HepG2 (cell line): ENCODE data around the gene CABLES2. TPM values are rescaled to one million over a fixed set of nuclear protein-coding genes. Genes with fewer than 3 reads are reported as not detected.

ENCODE experiments used
- ARHGAP35 ChIP-seq: sonication (generic); formaldehyde crosslinking; IDR thresholded peaks from 2 replicates; pipeline ENCODE4 v1.9.0; 2022; ENCODE audit warnings: mild to moderate bottlenecking, inconsistent platforms, moderate library complexity, missing genetic modification reagents, borderline replicate concordance
- EED ChIP-seq: sonication (generic); formaldehyde crosslinking; IDR thresholded peaks from 2 replicates; pipeline ENCODE4 v1.5.0; 2020; ENCODE audit warnings: mild to moderate bottlenecking, missing genetic modification reagents
- HIC2 ChIP-seq: sonication (generic); formaldehyde crosslinking; IDR thresholded peaks from 2 replicates; pipeline ENCODE4 v1.9.0; 2022; ENCODE audit warnings: low read depth, missing genetic modification reagents
- HNRNPK ChIP-seq: fragments of 200-400 bp; formaldehyde crosslinking; IDR thresholded peaks from 2 replicates; pipeline ENCODE4 v1.6.1; 2018; ENCODE audit warnings: low read length, low read depth, moderate library complexity, mild to moderate bottlenecking; ENCODE audit not compliant: poor library complexity, severe bottlenecking
- KAT2B ChIP-seq: fragments of 150-350 bp; IDR thresholded peaks from 2 replicates; pipeline ENCODE4 v1.6.1; 2014; ENCODE audit warnings: low read depth, low read length, borderline replicate concordance
- MAZ ChIP-seq, 2 experiments: sonication (generic) in 1 of 2; formaldehyde crosslinking in 1 of 2; IDR thresholded peaks; 2 replicates each; pipeline versions ENCODE4 v1.5.0 to v1.6.1; 2012 to 2020; ENCODE audit warnings: low read depth in 2 of 2, mild to moderate bottlenecking in 2 of 2, borderline replicate concordance in 1 of 2, improper control_type of control experiment in 1 of 2, low read length in 1 of 2, missing genetic modification reagents in 1 of 2, moderate library complexity in 1 of 2
- NFATC3 ChIP-seq: sonication (generic); formaldehyde crosslinking; IDR thresholded peaks from 2 replicates; pipeline ENCODE4 v1.5.1; 2020; ENCODE audit warnings: mild to moderate bottlenecking, missing genetic modification reagents
- NFE2L2 ChIP-seq: fragments of 150-350 bp; IDR thresholded peaks from 2 replicates; pipeline ENCODE4 v1.6.1; 2014; ENCODE audit warnings: low read length
- PRPF4 ChIP-seq: fragments of 200-400 bp; formaldehyde crosslinking; IDR thresholded peaks from 2 replicates; pipeline ENCODE4 v1.6.1; 2016; ENCODE audit warnings: low read length, low read depth; ENCODE audit not compliant: poor library complexity, severe bottlenecking
- RFXAP ChIP-seq: sonication (generic); formaldehyde crosslinking; IDR thresholded peaks from 2 replicates; pipeline ENCODE4 v1.4.0; 2020; ENCODE audit warnings: missing genetic modification reagents, borderline replicate concordance
- RNF2 ChIP-seq: fragments of 450-650 bp; conservative IDR thresholded peaks from 2 replicates; pipeline ENCODE4 v1.6.1; 2016; ENCODE audit warnings: low read depth
- TEAD3 ChIP-seq: optimal IDR thresholded peaks from 2 replicates; pipeline ENCODE3; 2016; ENCODE audit warnings: borderline replicate concordance
- TOPORS ChIP-seq: sonication (generic); formaldehyde crosslinking; IDR thresholded peaks from 2 replicates; pipeline ENCODE4 v1.8.0; 2023; ENCODE audit warnings: mild to moderate bottlenecking, missing genetic modification reagents
- ZFP41 ChIP-seq: sonication (generic); formaldehyde crosslinking; IDR thresholded peaks from 2 replicates; pipeline ENCODE4 v1.4.0; 2020; ENCODE audit warnings: mild to moderate bottlenecking, missing genetic modification reagents, borderline replicate concordance
- ZNF136 ChIP-seq: sonication (generic); formaldehyde crosslinking; IDR thresholded peaks from 2 replicates; pipeline ENCODE4 v1.8.1; 2022; ENCODE audit warnings: low read depth, mild to moderate bottlenecking, moderate library complexity, missing genetic modification reagents
- ZNF672 ChIP-seq: sonication (generic); formaldehyde crosslinking; IDR thresholded peaks from 2 replicates; pipeline ENCODE4 v1.8.1; 2022; ENCODE audit warnings: missing genetic modification reagents
- ZNF746 ChIP-seq: sonication (generic); formaldehyde crosslinking; IDR thresholded peaks from 2 replicates; pipeline ENCODE4 v1.8.0; 2022; ENCODE audit warnings: mild to moderate bottlenecking, missing genetic modification reagents
- ZNF839 ChIP-seq: sonication (generic); formaldehyde crosslinking; IDR thresholded peaks from 2 replicates; pipeline ENCODE4 v1.4.0; 2020; ENCODE audit warnings: missing genetic modification reagents, mild to moderate bottlenecking, borderline replicate concordance
- ZNF891 ChIP-seq: sonication (generic); formaldehyde crosslinking; IDR thresholded peaks from 2 replicates; pipeline ENCODE4 v1.5.0; 2020; ENCODE audit warnings: mild to moderate bottlenecking, missing genetic modification reagents
- polyA plus RNA-seq, 8 experiments: library from polyadenylated mRNA; depleted of rRNA in 3 of 8; stranded (reverse) in 7 of 8; unstranded in 1 of 8; fragments of >200 nt; fragmentation: Illumina TruSeq in 4 of 8; extraction: Trizol in 4 of 8; gene quantifications; 2 replicates each; pipeline versions ENCODE4 v1.2.1 to v1.2.3, GENCODE V29; 2011 to 2016; ENCODE audit warnings: low read depth in 4 of 8, missing spikeins in 1 of 8, mixed read lengths in 1 of 8; ENCODE audit not compliant: insufficient read depth in 1 of 8
- total RNA-seq, 5 experiments: library from RNA; depleted of rRNA; stranded (reverse); fragments of >200 nt; fragmentation: Illumina TruSeq; extraction: Trizol; gene quantifications; 2 replicates each; pipeline ENCODE4 v1.2.3, GENCODE V29; 2016; ENCODE audit warnings: low read depth in 1 of 5
- TF ChIP-seq, protein P1 (sequence below): sonication (generic); formaldehyde crosslinking; IDR thresholded peaks from 2 replicates; pipeline ENCODE4 v1.4.0; 2020; ENCODE audit warnings: mild to moderate bottlenecking, missing genetic modification reagents
- TF ChIP-seq, protein P2 (sequence below): sonication (generic); formaldehyde crosslinking; IDR thresholded peaks from 2 replicates; pipeline ENCODE4 v1.8.0; 2022; ENCODE audit warnings: missing genetic modification reagents, mild to moderate bottlenecking, borderline replicate concordance
- TF ChIP-seq, protein P3 (sequence below): sonication (generic); formaldehyde crosslinking; IDR thresholded peaks from 2 replicates; pipeline ENCODE4 v1.5.1; 2020; ENCODE audit warnings: mild to moderate bottlenecking, missing genetic modification reagents, moderate library complexity

The CABLES2 gene
- total and polyA plus RNA-seq, 2 of the 13 experiments (the other 11 are each of a cell fraction or from before 2014, with no cell fraction given), result 5.2 to 9.7 TPM

- TF ChIP-seq RNF2, result peak; percentile 96
- TF ChIP-seq EED (CRISPR knock-in tag), result peak; percentile 93; the same call in 1 of the 2 replicates
- peak; percentile 30 for TF ChIP-seq PRPF4
- no peak for TF ChIP-seq MAZ (IDR thresholded peaks at IDR 0.05; ENCODE audit: borderline replicate concordance, low read depth, low read length)
- peak; percentile 70 for TF ChIP-seq MAZ (CRISPR knock-in tag; IDR thresholded peaks at IDR 0.05; ENCODE audit: low read depth)
- peak; percentile 47 for TF ChIP-seq ZNF746
- TF ChIP-seq TOPORS (CRISPR knock-in tag), result no peak
- TF ChIP-seq KAT2B, result no peak
- TF ChIP-seq NFE2L2, result no peak
- TF ChIP-seq ZNF136 (CRISPR knock-in tag), result peak; percentile 81
- 0 out of 2 replicates have a peak, but pooled peaks have one; percentile 52 for TF ChIP-seq ZNF672 (CRISPR knock-in tag)
- TF ChIP-seq ZNF839 (CRISPR knock-in tag), result no peak
- TF ChIP-seq ZNF891 (CRISPR knock-in tag), result peak; percentile 79
- TF ChIP-seq RFXAP (CRISPR knock-in tag), result no peak
- peak; percentile 56; the same call in 1 of the 2 replicates for TF ChIP-seq HIC2 (CRISPR knock-in tag)
- TF ChIP-seq NFATC3 (CRISPR knock-in tag), result no peak
- peak; percentile 51 for TF ChIP-seq TEAD3 (CRISPR knock-in tag)
- TF ChIP-seq, protein P1, sequence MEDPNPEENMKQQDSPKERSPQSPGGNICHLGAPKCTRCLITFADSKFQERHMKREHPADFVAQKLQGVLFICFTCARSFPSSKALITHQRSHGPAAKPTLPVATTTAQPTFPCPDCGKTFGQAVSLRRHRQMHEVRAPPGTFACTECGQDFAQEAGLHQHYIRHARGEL (CRISPR knock-in tag), result peak; percentile 76; the same call in 1 of the 2 replicates
- TF ChIP-seq ZFP41 (CRISPR knock-in tag), result no peak; the same call in 1 of the 2 replicates
- TF ChIP-seq ARHGAP35, result peak; percentile 97
- TF ChIP-seq, protein P2, sequence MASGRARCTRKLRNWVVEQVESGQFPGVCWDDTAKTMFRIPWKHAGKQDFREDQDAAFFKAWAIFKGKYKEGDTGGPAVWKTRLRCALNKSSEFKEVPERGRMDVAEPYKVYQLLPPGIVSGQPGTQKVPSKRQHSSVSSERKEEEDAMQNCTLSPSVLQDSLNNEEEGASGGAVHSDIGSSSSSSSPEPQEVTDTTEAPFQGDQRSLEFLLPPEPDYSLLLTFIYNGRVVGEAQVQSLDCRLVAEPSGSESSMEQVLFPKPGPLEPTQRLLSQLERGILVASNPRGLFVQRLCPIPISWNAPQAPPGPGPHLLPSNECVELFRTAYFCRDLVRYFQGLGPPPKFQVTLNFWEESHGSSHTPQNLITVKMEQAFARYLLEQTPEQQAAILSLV (CRISPR knock-in tag), result peak; percentile 85; the same call in 1 of the 2 replicates
- TF ChIP-seq HNRNPK, result peak; percentile 51
- TF ChIP-seq, protein P3, sequence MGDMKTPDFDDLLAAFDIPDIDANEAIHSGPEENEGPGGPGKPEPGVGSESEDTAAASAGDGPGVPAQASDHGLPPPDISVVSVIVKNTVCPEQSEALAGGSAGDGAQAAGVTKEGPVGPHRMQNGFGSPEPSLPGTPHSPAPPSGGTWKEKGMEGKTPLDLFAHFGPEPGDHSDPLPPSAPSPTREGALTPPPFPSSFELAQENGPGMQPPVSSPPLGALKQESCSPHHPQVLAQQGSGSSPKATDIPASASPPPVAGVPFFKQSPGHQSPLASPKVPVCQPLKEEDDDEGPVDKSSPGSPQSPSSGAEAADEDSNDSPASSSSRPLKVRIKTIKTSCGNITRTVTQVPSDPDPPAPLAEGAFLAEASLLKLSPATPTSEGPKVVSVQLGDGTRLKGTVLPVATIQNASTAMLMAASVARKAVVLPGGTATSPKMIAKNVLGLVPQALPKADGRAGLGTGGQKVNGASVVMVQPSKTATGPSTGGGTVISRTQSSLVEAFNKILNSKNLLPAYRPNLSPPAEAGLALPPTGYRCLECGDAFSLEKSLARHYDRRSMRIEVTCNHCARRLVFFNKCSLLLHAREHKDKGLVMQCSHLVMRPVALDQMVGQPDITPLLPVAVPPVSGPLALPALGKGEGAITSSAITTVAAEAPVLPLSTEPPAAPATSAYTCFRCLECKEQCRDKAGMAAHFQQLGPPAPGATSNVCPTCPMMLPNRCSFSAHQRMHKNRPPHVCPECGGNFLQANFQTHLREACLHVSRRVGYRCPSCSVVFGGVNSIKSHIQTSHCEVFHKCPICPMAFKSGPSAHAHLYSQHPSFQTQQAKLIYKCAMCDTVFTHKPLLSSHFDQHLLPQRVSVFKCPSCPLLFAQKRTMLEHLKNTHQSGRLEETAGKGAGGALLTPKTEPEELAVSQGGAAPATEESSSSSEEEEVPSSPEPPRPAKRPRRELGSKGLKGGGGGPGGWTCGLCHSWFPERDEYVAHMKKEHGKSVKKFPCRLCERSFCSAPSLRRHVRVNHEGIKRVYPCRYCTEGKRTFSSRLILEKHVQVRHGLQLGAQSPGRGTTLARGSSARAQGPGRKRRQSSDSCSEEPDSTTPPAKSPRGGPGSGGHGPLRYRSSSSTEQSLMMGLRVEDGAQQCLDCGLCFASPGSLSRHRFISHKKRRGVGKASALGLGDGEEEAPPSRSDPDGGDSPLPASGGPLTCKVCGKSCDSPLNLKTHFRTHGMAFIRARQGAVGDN (CRISPR knock-in tag), result peak; percentile 99
Observed at GRCh38 chr20:62367633-62368391, 39.3 kb downstream of the CABLES2 start (continued).
